Breast epithelium (tissue), 4 donors: ENCODE measurements around the gene IQGAP2. TPM values are rescaled to one million over a fixed set of nuclear protein-coding genes. Genes with fewer than 3 reads are reported as not detected.

ENCODE experiments used
- DNase-seq, 2 donors: peaks; one replicate each; pipeline ENCODE4 v3.0.0-alpha.2; 2019; ENCODE audit warnings: low spot score in 2 of 2
- H3K27ac ChIP-seq, 2 donors: fragments of 200-600 bp; sonication (generic) in 1 of 2; one replicate each; pipeline ENCODE4 v1.5.1; 2016 to 2019; ENCODE audit warnings: mild to moderate bottlenecking in 1 of 2
- H3K27me3 ChIP-seq, 2 donors: fragments of 200-600 bp; sonication (generic) in 1 of 2; one replicate each; pipeline versions ENCODE4 v1.5.1 to v1.6.0; 2017 to 2019; ENCODE audit warnings: control low read depth in 1 of 2, mild to moderate bottlenecking in 1 of 2
- H3K36me3 ChIP-seq: fragments of 200-600 bp; one replicate; pipeline ENCODE4 v1.5.1; 2019
- H3K4me1 ChIP-seq, 2 donors: fragments of 200-600 bp; sonication (generic); one replicate each; pipeline ENCODE4 v1.5.1; 2016 to 2019; ENCODE audit warnings: control low read depth in 1 of 2
- H3K4me3 ChIP-seq, 3 donors: fragments of 200-600 bp; sonication (generic); 1 replicate in 2 of 3; 2 replicates in 1 of 3; pipeline ENCODE4 v1.5.1; 2016 to 2019; ENCODE audit warnings: mild to moderate bottlenecking in 3 of 3, moderate library complexity in 2 of 3
- H3K9me3 ChIP-seq, 2 donors: fragments of 200-600 bp; sonication (generic) in 1 of 2; one replicate each; pipeline ENCODE4 v1.5.1; 2016 to 2019; ENCODE audit warnings: control low read depth in 1 of 2
- POLR2A ChIP-seq: fragments of 450-650 bp; IDR thresholded peaks from one replicate; pipeline ENCODE4 v1.6.1; 2016; ENCODE audit warnings: antibody characterized with exemption, mild to moderate bottlenecking, moderate library complexity
- POLR2AphosphoS5 ChIP-seq, 3 donors: sonication (generic); formaldehyde crosslinking; IDR thresholded peaks; one replicate each; pipeline ENCODE4 v1.6.1; 2017; ENCODE audit warnings: antibody characterized with exemption in 3 of 3
- intact Hi-C: fragments of 100-400 bp; cut with DNase I; formaldehyde crosslinking; loops from one replicate; pipeline ENCODE4 v1.15.1; 2023; ENCODE audit warnings: low total_unique reads
- total RNA-seq, 3 donors: library from RNA; depleted of rRNA; stranded (reverse); fragments of >200 nt; gene quantifications; one replicate each; pipeline ENCODE4 v1.1.0, GENCODE V29; 2016
- TF ChIP-seq, protein P1 (sequence below), 3 donors: fragments of 450-650 bp; IDR thresholded peaks; one replicate each; pipeline ENCODE4 v1.5.1; 2016 to 2017; ENCODE audit warnings: antibody characterized with exemption in 3 of 3, mild to moderate bottlenecking in 3 of 3, moderate library complexity in 3 of 3

Gene IQGAP2
- total RNA-seq, 3 donors from 2014 or later, result 31.7 to 70.2 (median 44.6) TPM

DNA sequence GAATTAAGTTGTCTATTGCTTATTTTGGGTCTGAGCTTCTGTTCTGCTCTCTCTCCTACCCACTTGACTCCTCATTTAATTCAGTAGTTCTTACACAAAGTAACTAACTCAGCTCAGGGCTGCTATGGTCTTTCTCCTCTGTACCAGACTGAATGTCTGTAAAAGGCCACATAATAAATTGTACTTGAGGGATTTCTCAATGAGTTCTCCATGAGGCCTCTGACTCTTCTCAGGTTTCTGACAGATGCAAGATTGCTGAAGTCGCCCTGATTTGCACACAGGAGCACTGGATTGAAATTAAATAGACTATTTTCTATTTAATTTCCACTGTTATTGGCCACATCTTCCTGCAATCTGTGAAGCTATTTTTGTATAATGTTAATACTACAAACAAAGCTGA is 2.9 kb downstream of the IQGAP2 start:
- Histone ChIP-seq H3K27me3 (no peaks in the 10 kb centered on the region), H3K4me3 (no peak overlapping the region), H3K27ac (no peak overlapping the region), H3K9me3 (no peaks in the 10 kb centered on the region), H3K36me3 (no peaks in the 10 kb centered on the region), H3K4me1 (no peaks in the 10 kb centered on the region)
- DNase-seq, result no peak
- TF ChIP-seq, protein P1, sequence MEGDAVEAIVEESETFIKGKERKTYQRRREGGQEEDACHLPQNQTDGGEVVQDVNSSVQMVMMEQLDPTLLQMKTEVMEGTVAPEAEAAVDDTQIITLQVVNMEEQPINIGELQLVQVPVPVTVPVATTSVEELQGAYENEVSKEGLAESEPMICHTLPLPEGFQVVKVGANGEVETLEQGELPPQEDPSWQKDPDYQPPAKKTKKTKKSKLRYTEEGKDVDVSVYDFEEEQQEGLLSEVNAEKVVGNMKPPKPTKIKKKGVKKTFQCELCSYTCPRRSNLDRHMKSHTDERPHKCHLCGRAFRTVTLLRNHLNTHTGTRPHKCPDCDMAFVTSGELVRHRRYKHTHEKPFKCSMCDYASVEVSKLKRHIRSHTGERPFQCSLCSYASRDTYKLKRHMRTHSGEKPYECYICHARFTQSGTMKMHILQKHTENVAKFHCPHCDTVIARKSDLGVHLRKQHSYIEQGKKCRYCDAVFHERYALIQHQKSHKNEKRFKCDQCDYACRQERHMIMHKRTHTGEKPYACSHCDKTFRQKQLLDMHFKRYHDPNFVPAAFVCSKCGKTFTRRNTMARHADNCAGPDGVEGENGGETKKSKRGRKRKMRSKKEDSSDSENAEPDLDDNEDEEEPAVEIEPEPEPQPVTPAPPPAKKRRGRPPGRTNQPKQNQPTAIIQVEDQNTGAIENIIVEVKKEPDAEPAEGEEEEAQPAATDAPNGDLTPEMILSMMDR (IDR thresholded peaks at IDR 0.05), result no peak
- TF ChIP-seq POLR2A (no peak), POLR2AphosphoS5 (IDR thresholded peaks at IDR 0.05) (no peak)
- intact Hi-C loops, result no loop called here

DNA sequence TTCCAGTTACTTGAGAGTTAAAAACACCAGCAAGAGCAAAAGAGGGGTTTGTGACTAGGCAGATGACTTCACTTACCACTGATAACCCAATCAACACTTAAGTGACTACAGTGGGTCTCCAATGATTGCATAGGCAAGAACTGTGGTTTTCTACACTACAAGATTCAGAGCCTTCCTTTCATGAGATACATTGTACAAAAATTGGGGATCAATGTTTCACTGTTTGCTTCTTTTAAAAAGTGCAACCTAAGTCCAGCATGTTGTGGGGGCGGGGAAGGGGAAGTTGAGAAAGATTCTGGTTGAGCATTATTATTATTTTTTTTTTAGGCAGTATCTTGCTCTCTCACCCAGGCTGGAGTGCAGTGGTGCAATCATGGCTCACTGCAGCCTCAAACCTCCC is 3.6 kb downstream of the IQGAP2 start:
- H3K4me1 ChIP-seq, result no peaks in the 10 kb centered on the region
- DNase-seq, result no peak
- H3K9me3 ChIP-seq, result no peaks in the 10 kb centered on the region
- H3K4me3 ChIP-seq, result no peak overlapping the region
- intact Hi-C loops, result no loop called here
- H3K27ac ChIP-seq, result no peak overlapping the region
- no peaks in the 10 kb centered on the region for H3K36me3 ChIP-seq
- H3K27me3 ChIP-seq, result no peaks in the 10 kb centered on the region
- TF ChIP-seq POLR2AphosphoS5 (IDR thresholded peaks at IDR 0.05) (no peak), POLR2A (no peak)
- TF ChIP-seq, protein P1 (IDR thresholded peaks at IDR 0.05), result no peak

DNA sequence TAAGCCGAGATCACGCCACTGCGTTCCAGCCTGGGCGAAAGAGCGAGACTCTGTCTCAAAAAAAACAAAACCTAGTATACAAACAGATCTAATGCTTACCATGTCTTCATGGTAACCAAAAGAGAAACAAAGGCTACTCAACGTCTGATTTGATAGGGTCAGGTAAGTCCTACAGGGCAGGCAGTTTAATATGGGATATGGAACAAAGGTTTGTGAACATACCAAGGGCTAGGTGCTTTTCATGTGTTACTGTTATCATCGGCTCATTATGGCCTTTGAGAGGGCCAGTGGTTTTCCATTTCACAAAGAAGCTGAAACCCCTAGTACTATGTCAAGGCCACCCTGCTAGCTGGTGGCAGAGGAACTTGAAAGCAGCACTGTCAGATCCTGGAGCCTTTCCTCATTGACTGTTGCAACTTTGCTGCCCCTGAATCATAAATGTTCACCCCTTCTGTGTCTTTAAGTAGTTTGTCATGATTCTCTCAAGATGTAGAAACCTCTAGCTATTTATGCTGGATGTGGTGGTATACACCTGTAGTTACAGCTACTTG is 5.1 kb downstream of the IQGAP2 start:
- no peaks in the 10 kb centered on the region for H3K27me3 ChIP-seq
- no peak overlapping the region for H3K27ac ChIP-seq
- no peak for TF ChIP-seq POLR2A
- TF ChIP-seq, protein P1 (IDR thresholded peaks at IDR 0.05), result no peak
- TF ChIP-seq POLR2AphosphoS5 (IDR thresholded peaks at IDR 0.05), result no peak
- no peaks in the 10 kb centered on the region for H3K9me3 ChIP-seq
- DNase-seq, result no peak
- H3K4me1 ChIP-seq, result no peaks in the 10 kb centered on the region
- intact Hi-C loops, result no loop called here
- H3K36me3 ChIP-seq, result no peaks in the 10 kb centered on the region
- no peak overlapping the region for H3K4me3 ChIP-seq

DNA sequence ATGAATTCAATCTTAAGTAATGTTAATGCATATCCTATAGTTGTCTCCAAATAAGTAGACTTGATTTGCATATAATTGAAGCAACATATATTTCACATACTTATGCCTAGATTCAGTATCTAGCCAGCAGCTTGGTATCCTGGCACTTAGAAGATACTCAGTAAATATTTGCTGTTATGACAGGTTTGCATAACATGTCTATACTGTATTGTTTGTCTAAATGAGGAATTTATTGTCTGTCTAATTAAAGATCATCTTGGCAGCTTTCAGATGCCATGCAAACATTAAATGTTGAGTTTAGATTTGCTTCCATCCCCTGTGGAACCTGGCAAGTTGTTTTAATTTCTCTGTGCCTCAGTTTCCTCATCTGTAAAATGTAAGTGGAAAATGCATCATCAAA is 9.4 kb downstream of the IQGAP2 start:
- no peak for DNase-seq
- H3K27ac ChIP-seq, result no peak overlapping the region
- no peaks in the 10 kb centered on the region for H3K36me3 ChIP-seq
- intact Hi-C loops, result no loop called here
- H3K9me3 ChIP-seq, result no peaks in the 10 kb centered on the region
- no peak for TF ChIP-seq POLR2A
- no peak for TF ChIP-seq POLR2AphosphoS5 (IDR thresholded peaks at IDR 0.05)
- TF ChIP-seq, protein P1 (IDR thresholded peaks at IDR 0.05), result no peak
- H3K4me3 ChIP-seq, result no peak overlapping the region
- no peaks in the 10 kb centered on the region for H3K4me1 ChIP-seq
- no peaks in the 10 kb centered on the region for H3K27me3 ChIP-seq

DNA sequence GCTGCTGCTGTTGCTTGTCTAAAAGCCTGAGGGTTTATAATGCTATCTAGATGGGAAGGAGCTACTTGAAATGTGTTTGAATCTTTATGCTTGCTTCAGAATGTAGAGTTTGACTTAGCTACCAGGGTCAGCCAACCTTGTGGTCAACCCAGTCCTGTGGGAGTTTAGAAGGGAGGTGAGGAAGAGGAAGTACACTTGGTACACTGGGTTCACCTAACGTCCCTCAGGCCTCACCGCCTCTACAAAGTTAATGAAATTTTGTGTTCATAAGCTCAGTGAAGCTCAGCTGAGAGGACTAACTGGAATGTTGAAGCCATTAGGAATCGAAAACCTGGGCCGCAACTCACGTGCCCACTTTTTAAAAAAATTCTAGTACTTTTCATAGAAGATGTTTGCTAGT is 10.7 kb downstream of the IQGAP2 start:
- TF ChIP-seq, protein P1 (IDR thresholded peaks at IDR 0.05), result no peak
- TF ChIP-seq POLR2A (no peak), POLR2AphosphoS5 (IDR thresholded peaks at IDR 0.05) (no peak)

More for the DNA sequence above, 10.7 kb downstream of the IQGAP2 start:
- Histone ChIP-seq H3K4me1 (no peaks in the 10 kb centered on the region), H3K27ac (no peak overlapping the region), H3K36me3 (no peaks in the 10 kb centered on the region), H3K9me3 (no peaks in the 10 kb centered on the region), H3K4me3 (no peak overlapping the region), H3K27me3 (no peaks in the 10 kb centered on the region)
- DNase-seq, result no peak
- intact Hi-C loops, result no loop called here
